ENCODE results near the gene IQCH.

- TF ChIP-seq CTCF (IDR thresholded peaks at IDR 0.05) (no peak), POLR2A (IDR thresholded peaks at IDR 0.05) (no peak)
These were observed 162.3 kb downstream of the IQCH start for GRCh38 chr15:67416891-67417290.

All from transverse colon (tissue), 3 donors.